ENCODE measurements around the gene FBXO42.

FBXO42 gene

GRCh38 chr1:16199700-16200099, 152.6 kb downstream of the FBXO42 start:
- DNase-seq: no peak

GRCh38 chr1:16199157-16199501, 153.2 kb downstream of the FBXO42 start:
- DNase-seq: no peak

GRCh38 chr1:16198444-16199156, 153.7 kb downstream of the FBXO42 start:
- no peak for DNase-seq

- DNase-seq: no peak
Measured at GRCh38 chr1:16196874-16197273, 155.4 kb downstream of the FBXO42 start.

Measured in cortex of kidney (tissue), 1 donor.